HT1080 (cell line): Measurements from ENCODE around the gene NT5DC2. TPM values are rescaled to one million over a fixed set of nuclear protein-coding genes. Genes with fewer than 3 reads are reported as not detected.

ENCODE experiments used
- DNase-seq: peaks from one replicate; pipeline ENCODE4 v3.0.0-alpha.2; 2015; ENCODE audit warnings: low read depth
- total RNA-seq: library from RNA; depleted of rRNA; stranded (reverse); fragments of >200 nt; shearing (Covaris generic); gene quantifications from 2 replicates; pipeline ENCODE4 v1.2.3, GENCODE V29; 2014

The NT5DC2 gene
- total RNA-seq, 1 experiment from 2014 or later: 122 TPM

DNA sequence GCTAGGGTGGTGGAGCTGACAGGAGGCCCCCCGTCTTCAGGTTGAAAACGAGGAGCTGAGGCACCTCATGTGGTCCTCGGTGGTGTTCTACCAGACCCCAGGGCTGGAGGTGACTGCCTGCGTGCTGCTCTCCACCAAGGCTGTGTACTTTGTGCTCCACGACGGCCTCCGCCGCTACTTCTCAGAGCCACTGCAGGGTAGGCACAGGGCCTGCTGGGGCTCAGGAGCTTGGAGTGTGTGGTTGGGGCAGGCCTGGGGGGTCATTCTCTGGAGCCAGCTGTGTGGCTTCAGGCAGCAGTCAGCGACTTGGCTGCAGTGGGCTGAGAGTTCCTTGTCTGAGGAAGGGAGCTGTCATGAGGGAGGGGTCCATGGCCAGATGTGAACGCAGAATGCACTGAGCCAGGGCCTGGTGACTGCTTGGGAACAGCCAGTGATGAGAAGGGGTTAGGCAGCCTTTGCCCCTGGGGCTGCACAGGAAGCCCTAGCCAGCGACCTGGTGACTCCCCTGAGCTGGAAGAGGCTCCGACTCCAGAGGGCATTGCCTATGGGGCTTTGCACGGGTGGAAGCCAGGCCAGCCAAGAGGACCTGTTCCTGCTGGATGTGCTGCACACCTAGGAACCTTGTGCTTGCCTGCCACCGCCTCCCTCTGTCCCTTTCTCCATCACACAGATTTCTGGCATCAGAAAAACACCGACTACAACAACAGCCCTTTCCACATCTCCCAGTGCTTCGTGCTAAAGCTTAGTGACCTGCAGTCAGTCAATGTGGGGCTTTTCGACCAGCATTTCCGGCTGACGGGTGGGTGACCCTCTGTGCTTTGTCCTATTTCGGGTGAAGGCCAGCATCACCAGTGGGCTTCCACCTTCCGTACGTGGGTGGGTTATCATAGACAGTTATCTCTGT, 43.4 kb downstream of the NT5DC2 start:
- no peak for DNase-seq

GRCh38 chr3:52489453-52489852, 44.2 kb downstream of the NT5DC2 start:
- DNase-seq: no peak

DNA sequence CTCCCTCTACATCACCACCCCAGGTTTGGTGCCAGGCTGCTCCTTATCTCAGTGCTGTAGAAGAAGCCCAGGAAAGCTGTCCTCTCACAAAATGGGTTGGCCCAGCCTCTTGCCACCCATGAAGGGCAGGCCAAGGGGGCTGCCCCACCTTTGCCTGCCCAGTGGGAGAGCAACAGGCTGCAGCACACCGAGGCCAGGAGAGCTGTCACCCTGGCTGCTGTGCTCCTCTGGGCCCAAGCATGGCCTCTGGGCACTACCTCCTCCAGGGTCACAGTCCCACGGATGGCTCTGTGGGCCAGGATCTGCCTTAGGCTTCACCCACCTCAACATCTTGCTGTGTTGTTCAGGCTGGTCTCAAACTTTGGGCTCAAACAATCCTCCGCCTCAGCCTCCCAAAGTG, 44.9 kb downstream of the NT5DC2 start:
- DNase-seq: no peak

- no peak for DNase-seq
Observed at GRCh38 chr3:52487788-52488691, 45.6 kb downstream of the NT5DC2 start.

GRCh38 chr3:52487050-52487787, 46.4 kb downstream of the NT5DC2 start:
- no peak for DNase-seq

DNA sequence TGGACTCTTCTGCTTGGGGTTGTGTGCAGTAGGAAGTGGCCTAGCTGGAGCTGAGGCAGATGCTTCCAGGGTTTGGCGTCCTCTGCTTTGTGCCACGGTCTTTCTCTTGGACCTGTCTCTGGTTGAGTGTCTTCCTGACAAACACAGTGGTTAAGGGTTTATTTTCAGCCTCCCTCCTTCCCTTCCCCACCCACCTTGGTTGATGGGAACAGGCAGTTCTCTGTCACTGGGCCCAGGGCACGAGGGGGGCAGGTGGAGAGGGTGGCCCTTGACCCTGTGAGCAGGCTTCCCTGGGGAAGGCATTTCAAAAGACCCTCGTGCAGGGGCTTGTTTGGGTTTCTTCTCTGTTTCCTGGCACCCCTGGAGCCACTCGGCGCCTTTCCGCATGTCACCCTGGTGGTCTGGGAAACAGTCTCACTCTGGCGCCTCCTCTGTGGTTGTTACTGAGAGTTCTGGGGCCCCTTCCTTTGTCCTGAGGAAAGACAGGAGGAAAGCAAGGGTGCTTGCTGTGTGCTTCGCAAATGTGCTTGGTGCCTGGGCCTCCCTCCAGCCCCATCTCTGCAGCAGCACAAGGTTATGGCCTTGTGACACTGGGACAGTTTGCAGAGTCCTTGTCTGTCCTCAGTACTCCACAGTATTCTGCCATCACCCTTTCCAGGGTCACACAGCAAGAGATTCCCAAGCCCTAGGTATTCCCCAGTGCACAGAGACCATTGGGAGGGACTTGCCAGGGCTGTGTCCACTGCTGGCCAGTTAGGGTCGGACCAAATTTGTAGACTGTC, 48.8 kb downstream of the NT5DC2 start:
- no peak for DNase-seq

- DNase-seq: no peak
Observed at GRCh38 chr3:52483577-52484381, 49.9 kb downstream of the NT5DC2 start.

GRCh38 chr3:52483081-52483480, 50.6 kb downstream of the NT5DC2 start:
- no peak for DNase-seq

GRCh38 chr3:52481819-52482521, 51.7 kb downstream of the NT5DC2 start:
- no peak for DNase-seq

DNA sequence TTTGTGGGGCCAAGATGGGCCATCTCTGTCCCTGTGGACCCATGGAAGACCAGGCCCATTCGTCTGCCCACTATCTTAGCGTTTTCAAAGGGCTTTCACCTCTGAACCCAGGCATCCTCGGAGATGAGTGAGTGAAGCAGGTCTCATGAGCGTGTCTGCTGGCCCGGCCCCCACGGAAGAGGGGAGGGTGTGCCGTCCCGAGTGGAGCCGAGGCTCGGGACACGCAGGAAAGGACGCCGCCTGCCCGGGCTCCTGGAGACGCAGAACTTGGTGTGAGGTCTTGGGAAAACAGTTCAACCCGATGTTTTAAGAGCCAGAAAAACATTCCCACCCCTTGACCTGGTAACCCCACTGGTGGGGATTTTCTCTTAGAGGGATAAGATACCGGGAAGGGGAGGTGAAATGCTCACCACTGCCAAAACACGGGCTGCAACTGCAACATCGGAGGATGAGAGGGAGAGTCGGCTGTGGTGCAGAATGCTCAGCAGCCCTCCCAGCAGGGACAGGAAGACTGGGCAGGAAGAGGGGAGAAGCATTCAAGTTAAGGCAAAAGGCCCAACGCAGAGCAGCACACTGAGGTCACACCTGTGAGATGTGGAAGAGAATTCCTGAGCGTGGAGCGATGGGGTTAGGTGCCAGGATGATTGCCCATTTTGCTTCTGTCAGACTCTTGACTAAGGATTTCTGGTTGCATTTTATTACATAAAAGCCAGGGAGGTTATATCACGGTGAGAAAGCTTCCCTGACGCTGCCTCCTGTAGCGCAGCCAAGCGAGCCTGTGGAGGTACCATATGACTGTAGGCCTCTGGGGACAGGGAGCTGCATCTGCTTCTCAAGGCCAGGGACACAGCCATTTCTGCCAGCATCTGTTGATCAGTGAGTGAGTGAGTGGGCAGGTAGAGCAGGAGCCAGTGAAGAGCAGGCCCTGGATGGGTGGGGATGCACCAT, 52.6 kb downstream of the NT5DC2 start:
- DNase-seq: no peak

DNA sequence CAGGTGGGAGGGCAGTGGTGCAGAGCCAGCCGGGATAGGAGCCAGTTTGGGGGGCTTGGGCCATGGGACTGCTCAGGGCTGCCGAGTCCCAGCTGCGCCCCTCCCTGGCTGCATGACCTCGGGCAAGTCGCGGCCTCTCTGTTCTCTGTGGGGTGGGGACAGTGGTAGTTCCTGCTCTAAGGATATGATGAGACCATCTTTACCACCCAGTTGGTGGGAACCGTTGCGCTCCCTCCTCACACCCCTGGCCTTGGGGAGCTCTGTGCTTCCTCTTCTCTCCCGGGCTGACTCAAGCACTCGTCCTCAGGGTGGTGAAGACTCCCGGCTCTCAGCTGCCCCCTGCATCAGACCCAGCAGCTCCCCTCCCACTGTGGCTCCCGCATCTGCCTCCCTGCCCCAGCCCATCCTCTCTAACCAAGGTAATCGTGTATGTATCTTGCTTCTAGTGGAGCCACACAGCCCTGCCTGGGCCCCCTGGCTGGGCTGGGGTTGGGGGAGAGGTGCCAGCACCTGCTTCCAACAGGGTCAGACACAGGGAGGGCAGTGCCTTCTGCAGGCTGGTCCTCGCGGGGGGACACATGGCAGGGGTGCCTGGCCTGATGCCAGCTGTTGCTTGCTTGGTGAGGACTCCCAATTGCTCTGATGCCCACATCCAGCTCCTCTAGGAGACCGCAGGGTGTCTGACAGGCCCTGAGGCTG, 53.6 kb downstream of the NT5DC2 start:
- DNase-seq: no peak

- DNase-seq: no peak
Observed at GRCh38 chr3:52479037-52479876, 54.4 kb downstream of the NT5DC2 start.

GRCh38 chr3:52477796-52478095, 55.9 kb downstream of the NT5DC2 start:
- DNase-seq: no peak

DNA sequence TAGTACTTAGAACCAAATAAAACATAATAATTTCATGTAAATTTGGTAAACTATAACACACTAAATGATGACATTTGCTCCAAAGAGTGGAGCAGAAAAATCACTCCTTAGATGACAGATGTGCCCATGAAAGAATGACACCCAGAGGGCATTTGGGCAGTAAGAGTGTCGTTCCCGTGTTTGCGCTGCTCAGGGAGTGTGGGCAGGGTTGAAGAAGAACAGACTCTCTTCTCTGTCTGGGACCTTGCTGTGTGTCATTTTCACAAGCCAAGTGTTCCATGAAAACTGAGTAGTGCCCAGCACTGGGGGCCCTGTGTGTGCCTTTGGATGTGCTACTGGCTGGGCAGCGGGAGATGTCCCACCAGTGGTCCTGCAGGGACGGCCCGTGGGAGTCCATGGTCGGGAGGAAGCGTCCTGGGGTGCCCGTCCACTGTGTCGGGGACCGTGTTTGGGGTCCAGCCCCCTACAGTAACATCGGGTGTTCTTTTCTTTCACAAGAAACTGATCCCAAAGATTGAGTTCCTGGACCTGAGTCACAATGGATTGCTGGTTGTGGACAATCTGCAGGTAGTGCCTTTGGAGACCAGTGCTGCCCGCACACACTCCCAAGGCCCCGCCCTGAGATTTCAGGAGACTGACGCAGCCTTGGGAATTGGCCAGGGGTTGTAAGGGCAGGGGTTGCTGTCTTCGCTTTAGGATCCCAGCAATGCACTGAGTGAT, 56.4 kb downstream of the NT5DC2 start:
- DNase-seq: no peak
